HUES48 (cell line): ENCODE data around the gene TMEM271.

Source experiments
- H3K27ac ChIP-seq: one replicate; pipeline ENCODE4 v1.7.0; 2013; ENCODE audit warnings: low read depth, low read length, inconsistent platforms
- H3K27me3 ChIP-seq: 2 replicates; pipeline ENCODE4 v1.6.1; 2013; ENCODE audit warnings: mild to moderate bottlenecking, low read length; ENCODE audit not compliant: control insufficient read depth, insufficient read depth
- H3K36me3 ChIP-seq: 2 replicates; pipeline ENCODE4 v1.6.1; 2013; ENCODE audit warnings: low read length; ENCODE audit not compliant: control insufficient read depth, insufficient read depth
- H3K4me1 ChIP-seq: 2 replicates; pipeline ENCODE4 v1.6.1; 2013; ENCODE audit warnings: mild to moderate bottlenecking, low read length; ENCODE audit not compliant: control insufficient read depth, insufficient read depth
- H3K4me3 ChIP-seq: 2 replicates; pipeline ENCODE4 v1.5.1; 2013; ENCODE audit warnings: mild to moderate bottlenecking, low read depth, low read length
- H3K9ac ChIP-seq: 2 replicates; pipeline ENCODE4 v1.6.1; 2013; ENCODE audit warnings: mild to moderate bottlenecking, low read depth, low read length, moderate library complexity
- H3K9me3 ChIP-seq: 2 replicates; pipeline ENCODE4 v1.6.1; 2013; ENCODE audit warnings: low read length; ENCODE audit not compliant: control insufficient read depth, insufficient read depth

The TMEM271 gene

GRCh38 chr4:535181-535923, 40.7 kb downstream of the TMEM271 start:
- Histone ChIP-seq H3K4me1 (no peaks in the 10 kb centered on the region), H3K9ac (no peak overlapping the region), H3K36me3 (peaks cover 66% of the 10 kb centered on the region), H3K9me3 (no peaks in the 10 kb centered on the region), H3K4me3 (no peak overlapping the region), H3K27ac (no peak overlapping the region), H3K27me3 (no peaks in the 10 kb centered on the region)

DNA sequence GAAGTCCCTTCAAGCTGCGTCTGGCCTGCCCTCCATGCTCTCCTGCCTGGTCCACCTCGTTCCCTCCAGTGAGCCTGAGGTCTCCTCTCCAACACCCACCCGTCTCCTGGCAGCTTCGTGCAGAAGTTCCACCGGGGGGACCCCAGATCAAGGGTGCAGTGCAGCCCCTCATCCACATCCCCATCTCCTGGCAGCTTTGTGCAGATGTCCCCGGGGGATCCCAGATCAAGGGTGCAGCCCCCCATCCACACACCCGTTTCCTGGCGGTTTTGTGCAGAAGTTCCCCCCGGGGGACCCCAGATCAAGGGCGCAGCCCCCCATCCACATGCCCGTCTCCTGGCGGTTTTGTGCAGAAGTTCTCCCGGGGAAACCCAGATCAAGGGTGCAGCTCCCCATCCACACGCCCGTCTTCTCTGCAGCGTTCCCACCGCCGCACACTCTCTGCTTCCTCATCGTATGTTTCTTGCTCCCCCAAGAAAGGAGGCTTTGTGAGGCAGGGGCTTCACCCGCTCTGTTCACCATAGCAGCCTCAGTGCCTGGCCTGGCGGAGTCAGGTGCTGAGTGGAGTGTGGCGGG, 41.4 kb downstream of the TMEM271 start:
- Histone ChIP-seq H3K27ac (no peak overlapping the region), H3K36me3 (peaks cover 73% of the 10 kb centered on the region), H3K4me1 (no peaks in the 10 kb centered on the region), H3K9me3 (no peaks in the 10 kb centered on the region), H3K4me3 (no peak overlapping the region), H3K9ac (no peak overlapping the region), H3K27me3 (no peaks in the 10 kb centered on the region)

DNA sequence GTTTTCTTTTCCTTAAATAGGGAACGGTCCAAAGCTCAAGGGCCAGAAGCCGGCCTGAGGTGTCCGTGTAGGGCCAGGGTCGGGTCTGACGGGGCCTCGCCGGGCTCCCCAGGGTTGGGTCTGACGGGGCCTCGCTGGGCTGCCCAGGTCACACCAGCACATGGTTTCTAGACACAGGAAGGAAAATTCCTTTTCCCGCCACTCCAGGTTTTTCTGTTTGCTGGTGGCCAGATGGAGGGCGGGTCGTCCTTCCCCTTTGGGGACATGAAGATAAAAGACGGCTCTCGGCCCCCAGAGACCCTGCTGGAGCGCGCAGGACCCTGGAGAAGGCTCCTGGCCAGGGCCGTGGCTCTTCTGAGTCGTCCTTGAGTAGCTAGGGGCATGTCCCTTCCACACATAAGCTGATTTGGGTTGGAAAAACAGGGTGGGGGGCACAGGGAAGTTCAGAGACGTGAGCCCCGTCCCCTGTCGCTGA, 42.0 kb downstream of the TMEM271 start:
- H3K9me3 ChIP-seq, result no peaks in the 10 kb centered on the region
- no peak overlapping the region for H3K27ac ChIP-seq
- peaks cover 75% of the 10 kb centered on the region for H3K36me3 ChIP-seq
- H3K4me1 ChIP-seq, result no peaks in the 10 kb centered on the region
- H3K9ac ChIP-seq, result no peak overlapping the region
- no peaks in the 10 kb centered on the region for H3K27me3 ChIP-seq
- no peak overlapping the region for H3K4me3 ChIP-seq

- no peaks in the 10 kb centered on the region for H3K27me3 ChIP-seq
- no peak overlapping the region for H3K27ac ChIP-seq
- H3K9me3 ChIP-seq, result no peaks in the 10 kb centered on the region
- H3K4me1 ChIP-seq, result no peaks in the 10 kb centered on the region
- H3K4me3 ChIP-seq, result no peak overlapping the region
- H3K9ac ChIP-seq, result no peak overlapping the region
- peaks cover 81% of the 10 kb centered on the region for H3K36me3 ChIP-seq
These were observed 42.6 kb downstream of the TMEM271 start for GRCh38 chr4:533318-534100.

DNA sequence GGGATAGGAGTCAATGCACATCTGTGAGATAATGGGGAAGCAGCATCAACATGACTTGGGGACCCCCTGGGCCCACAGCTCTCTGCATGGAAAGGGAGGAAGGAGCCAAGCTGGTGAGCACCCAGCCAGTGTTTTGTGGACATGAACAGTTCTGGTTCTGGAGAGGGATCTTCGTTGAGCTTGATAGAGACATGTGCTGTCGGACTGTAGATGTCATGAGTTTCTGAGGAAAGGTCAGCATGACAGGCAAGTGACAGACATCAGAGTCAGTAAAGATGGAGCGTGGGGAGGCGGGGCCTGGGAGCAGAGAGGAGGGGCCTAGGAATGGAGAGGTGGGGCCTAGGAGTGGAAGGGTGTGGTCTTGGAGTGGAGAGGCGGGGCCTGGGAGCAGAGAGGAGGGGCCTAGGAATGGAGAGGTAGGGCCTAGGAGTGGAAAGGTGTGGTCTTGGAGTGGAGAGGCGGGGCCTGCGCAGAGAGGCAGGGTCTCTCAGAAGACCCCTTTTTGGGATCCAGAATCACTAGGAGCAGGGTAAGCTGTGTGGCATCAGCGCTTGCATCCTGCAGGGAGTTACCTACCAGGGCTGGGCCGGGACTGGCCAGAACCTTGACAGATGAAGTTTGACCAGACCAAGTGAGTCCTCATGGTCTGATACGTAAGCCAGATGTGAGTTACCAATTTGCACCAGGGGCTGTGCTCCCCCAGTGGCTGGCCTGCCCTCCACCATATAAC, 43.3 kb downstream of the TMEM271 start:
- H3K27me3 ChIP-seq, result no peaks in the 10 kb centered on the region
- H3K4me3 ChIP-seq, result no peak overlapping the region
- no peaks in the 10 kb centered on the region for H3K9me3 ChIP-seq
- H3K4me1 ChIP-seq, result no peaks in the 10 kb centered on the region
- no peak overlapping the region for H3K9ac ChIP-seq
- H3K27ac ChIP-seq, result no peak overlapping the region
- H3K36me3 ChIP-seq, result peaks cover 84% of the 10 kb centered on the region

- Histone ChIP-seq H3K27me3 (no peaks in the 10 kb centered on the region), H3K36me3 (peaks cover 88% of the 10 kb centered on the region), H3K9me3 (no peaks in the 10 kb centered on the region), H3K27ac (no peak overlapping the region), H3K4me1 (no peaks in the 10 kb centered on the region), H3K4me3 (no peak overlapping the region), H3K9ac (no peak overlapping the region)
These were observed 44.2 kb downstream of the TMEM271 start for GRCh38 chr4:531721-532565.

GRCh38 chr4:531076-531475, 45.0 kb downstream of the TMEM271 start:
- Histone ChIP-seq H3K9me3 (no peaks in the 10 kb centered on the region), H3K9ac (no peak overlapping the region), H3K36me3 (peaks cover 84% of the 10 kb centered on the region), H3K27me3 (no peaks in the 10 kb centered on the region), H3K4me1 (no peaks in the 10 kb centered on the region), H3K4me3 (no peak overlapping the region), H3K27ac (no peak overlapping the region)

GRCh38 chr4:530017-530781, 45.9 kb downstream of the TMEM271 start:
- H3K4me3 ChIP-seq, result no peak overlapping the region
- H3K27me3 ChIP-seq, result no peaks in the 10 kb centered on the region
- no peak overlapping the region for H3K27ac ChIP-seq
- no peak overlapping the region for H3K9ac ChIP-seq
- H3K36me3 ChIP-seq, result peaks cover 84% of the 10 kb centered on the region
- H3K9me3 ChIP-seq, result no peaks in the 10 kb centered on the region
- H3K4me1 ChIP-seq, result no peaks in the 10 kb centered on the region

- H3K4me3 ChIP-seq, result no peak overlapping the region
- peaks cover 84% of the 10 kb centered on the region for H3K36me3 ChIP-seq
- H3K27me3 ChIP-seq, result no peaks in the 10 kb centered on the region
These were observed 46.5 kb downstream of the TMEM271 start for GRCh38 chr4:529563-529962.

More at GRCh38 chr4:529563-529962, 46.5 kb downstream of the TMEM271 start:
- Histone ChIP-seq H3K4me1 (no peaks in the 10 kb centered on the region), H3K9ac (no peak overlapping the region), H3K27ac (no peak overlapping the region), H3K9me3 (no peaks in the 10 kb centered on the region)
